ENCODE measurements around the gene GOLGA7B.

The GOLGA7B gene

DNA sequence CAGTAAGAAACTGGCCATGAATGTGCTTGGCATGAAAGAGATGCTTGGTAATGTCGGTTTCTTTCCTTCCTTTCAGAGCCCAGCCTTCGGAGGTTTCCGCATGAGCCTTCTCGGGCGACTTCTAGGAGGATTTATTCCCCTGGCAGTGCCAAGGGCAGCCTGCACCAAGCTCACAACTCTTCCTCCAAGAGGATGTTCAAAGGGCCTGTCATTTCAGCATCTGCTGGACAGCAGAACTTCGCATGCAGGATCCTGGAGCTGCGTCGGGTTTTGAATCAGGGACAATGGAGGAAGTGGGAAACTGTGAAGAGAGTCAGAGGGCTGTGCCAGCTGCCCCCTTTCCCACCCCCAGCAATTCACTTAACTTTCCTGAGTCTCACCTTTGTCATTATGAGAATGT, 21.3 kb downstream of the GOLGA7B start:
- Mint-ChIP-seq H3K9me3 (no peaks in the 10 kb centered on the region), H3K27me3 (no peaks in the 10 kb centered on the region), H3K4me3 (no peak overlapping the region), H3K4me1 (peaks cover 19% of the 10 kb centered on the region), H3K27ac (no peak overlapping the region)
- no peak for ATAC-seq
- no peak for DNase-seq

DNA sequence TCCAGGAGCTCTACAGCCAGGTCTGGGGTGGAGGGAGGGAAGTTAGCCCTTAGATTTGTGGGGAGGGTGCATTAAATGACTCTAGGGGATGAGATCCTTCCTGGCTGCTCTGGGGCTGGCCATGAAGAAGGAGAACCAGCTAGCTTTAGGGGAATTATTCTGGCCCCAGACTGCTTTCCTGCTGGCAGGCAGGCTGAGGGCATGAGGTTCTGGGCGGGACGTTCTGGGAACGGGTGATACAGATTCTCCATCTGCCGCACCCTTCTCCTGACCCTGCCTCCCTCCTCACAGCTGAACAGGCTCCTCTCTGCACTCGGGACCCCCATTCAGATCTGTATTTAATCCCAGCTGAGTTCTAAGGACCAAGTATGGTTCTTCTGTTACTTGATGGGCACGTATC, 23.9 kb downstream of the GOLGA7B start:
- H3K27me3 Mint-ChIP-seq, result no peaks in the 10 kb centered on the region
- H3K4me1 Mint-ChIP-seq, result peaks cover 19% of the 10 kb centered on the region
- H3K4me3 Mint-ChIP-seq, result no peak overlapping the region
- H3K9me3 Mint-ChIP-seq, result no peaks in the 10 kb centered on the region
- ATAC-seq, result no peak
- no peak overlapping the region for H3K27ac Mint-ChIP-seq
- no peak for DNase-seq

DNA sequence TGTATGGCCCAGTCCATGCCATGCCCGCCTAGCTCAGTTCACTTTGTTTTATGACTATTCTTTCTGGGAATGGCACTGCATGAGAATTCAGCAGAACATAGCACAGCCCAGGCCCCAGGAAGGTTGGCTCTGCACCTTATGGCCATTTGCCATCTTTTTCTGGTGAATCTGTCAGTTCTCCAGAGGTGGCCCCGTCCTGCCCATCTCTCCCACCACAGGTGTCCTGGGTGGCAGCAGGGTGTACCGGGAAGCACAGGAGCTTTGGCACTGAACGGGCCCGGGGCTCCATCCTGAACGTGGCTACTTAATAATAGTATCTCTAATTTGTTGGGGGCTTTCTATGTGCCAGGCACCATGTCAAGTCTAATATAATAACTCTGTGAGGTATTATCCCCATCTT, 24.7 kb downstream of the GOLGA7B start:
- ATAC-seq (no peak), DNase-seq (no peak)
- peaks cover 11% of the 10 kb centered on the region for H3K4me1 Mint-ChIP-seq
- H3K9me3 Mint-ChIP-seq, result no peaks in the 10 kb centered on the region
- no peak overlapping the region for H3K27ac Mint-ChIP-seq
- H3K27me3 Mint-ChIP-seq, result no peaks in the 10 kb centered on the region
- no peak overlapping the region for H3K4me3 Mint-ChIP-seq

DNA sequence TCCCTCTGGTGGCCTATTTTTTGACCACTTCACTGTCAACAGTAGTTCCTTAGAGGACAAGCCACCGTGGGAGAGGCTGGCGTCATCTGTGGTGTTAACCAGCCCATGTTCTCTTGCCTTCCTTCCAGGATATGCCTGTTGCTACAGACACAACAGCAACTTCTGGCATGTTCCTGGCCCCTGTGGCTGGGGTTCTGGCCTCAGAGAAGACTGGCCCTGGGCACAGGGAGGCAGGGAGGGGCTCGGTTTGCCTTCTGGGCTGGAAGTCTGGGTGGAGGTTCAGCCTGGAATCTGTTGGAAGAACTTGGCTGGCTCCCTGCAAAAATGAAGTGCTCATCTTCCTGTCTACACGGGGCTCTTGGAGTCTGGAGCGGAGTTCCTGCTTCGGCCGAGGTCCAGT, 25.7 kb downstream of the GOLGA7B start:
- Mint-ChIP-seq H3K4me3 (no peak overlapping the region), H3K27ac (no peak overlapping the region), H3K4me1 (peaks cover under 1% of the 10 kb centered on the region), H3K27me3 (no peaks in the 10 kb centered on the region), H3K9me3 (no peaks in the 10 kb centered on the region)
- no peak for ATAC-seq
- DNase-seq, result no peak

DNA sequence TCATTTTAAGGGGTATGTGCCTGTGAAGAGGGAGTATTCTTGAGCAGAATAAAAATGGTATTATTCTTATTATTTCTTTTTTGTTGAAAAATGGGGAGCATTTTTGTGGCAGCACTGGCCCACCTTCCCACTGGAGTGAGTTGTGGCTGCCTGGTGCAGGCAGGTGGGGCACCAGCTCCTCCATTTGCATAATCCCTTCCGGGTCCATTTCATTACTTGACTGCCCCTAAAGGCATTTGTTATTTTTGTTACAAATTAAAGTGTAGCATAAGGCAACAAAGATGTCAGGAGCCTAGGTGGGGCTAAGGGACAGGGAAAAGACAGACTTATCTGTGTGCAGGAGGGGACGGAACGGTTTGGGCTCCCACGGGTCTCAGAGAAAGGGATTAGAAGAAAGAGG, 26.8 kb downstream of the GOLGA7B start:
- Mint-ChIP-seq H3K27me3 (no peaks in the 10 kb centered on the region), H3K9me3 (no peaks in the 10 kb centered on the region), H3K27ac (no peak overlapping the region), H3K4me3 (no peak overlapping the region), H3K4me1 (no peaks in the 10 kb centered on the region)
- ATAC-seq (no peak), DNase-seq (no peak)

DNA sequence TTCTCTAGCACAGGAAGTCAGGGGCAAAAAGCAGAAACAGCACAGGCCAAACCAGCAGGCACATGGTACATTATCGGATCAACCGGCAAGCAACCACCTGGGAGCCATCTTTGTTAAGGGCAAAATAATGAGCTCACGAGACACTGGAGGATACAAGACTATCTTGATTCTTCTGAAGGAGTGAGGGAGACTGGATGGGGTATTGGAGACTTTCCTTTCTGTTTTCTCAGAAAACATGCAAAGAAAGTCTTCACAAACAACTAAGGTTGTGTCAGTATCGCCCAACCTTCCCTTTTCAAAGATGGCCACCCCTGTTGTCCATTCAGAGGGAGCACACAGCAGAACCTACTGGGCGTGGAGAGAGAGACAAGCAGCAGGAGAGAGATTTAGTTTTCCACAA, 29.6 kb downstream of the GOLGA7B start:
- Mint-ChIP-seq H3K4me1 (peaks cover 12% of the 10 kb centered on the region), H3K4me3 (no peak overlapping the region), H3K27ac (no peak overlapping the region), H3K9me3 (no peaks in the 10 kb centered on the region), H3K27me3 (no peaks in the 10 kb centered on the region)
- ATAC-seq (no peak), DNase-seq (no peak)

DNA sequence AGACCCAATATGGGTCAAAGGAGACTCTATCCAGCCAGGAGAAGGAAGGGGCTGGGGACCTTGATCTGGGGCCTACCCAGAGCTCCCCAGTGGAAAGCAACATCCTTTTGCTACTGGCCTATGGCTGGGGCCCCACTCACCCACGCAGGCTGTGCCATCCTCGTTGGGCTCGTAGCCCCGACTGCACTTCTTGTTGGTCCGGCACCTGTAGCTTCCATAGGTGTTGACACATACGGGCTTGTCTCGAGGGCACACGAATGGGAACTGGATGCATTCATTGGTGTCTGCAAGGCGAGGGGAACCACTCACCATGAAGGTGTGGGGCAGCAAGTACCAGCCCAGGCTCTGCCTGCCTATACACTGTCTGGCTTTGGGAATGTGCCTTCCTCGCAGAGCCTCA, 30.5 kb downstream of the GOLGA7B start:
- ATAC-seq (no peak), DNase-seq (no peak)
- H3K27me3 Mint-ChIP-seq, result no peaks in the 10 kb centered on the region
- no peak overlapping the region for H3K27ac Mint-ChIP-seq
- no peak overlapping the region for H3K4me3 Mint-ChIP-seq
- no peaks in the 10 kb centered on the region for H3K9me3 Mint-ChIP-seq
- H3K4me1 Mint-ChIP-seq, result peaks cover 12% of the 10 kb centered on the region

DNA sequence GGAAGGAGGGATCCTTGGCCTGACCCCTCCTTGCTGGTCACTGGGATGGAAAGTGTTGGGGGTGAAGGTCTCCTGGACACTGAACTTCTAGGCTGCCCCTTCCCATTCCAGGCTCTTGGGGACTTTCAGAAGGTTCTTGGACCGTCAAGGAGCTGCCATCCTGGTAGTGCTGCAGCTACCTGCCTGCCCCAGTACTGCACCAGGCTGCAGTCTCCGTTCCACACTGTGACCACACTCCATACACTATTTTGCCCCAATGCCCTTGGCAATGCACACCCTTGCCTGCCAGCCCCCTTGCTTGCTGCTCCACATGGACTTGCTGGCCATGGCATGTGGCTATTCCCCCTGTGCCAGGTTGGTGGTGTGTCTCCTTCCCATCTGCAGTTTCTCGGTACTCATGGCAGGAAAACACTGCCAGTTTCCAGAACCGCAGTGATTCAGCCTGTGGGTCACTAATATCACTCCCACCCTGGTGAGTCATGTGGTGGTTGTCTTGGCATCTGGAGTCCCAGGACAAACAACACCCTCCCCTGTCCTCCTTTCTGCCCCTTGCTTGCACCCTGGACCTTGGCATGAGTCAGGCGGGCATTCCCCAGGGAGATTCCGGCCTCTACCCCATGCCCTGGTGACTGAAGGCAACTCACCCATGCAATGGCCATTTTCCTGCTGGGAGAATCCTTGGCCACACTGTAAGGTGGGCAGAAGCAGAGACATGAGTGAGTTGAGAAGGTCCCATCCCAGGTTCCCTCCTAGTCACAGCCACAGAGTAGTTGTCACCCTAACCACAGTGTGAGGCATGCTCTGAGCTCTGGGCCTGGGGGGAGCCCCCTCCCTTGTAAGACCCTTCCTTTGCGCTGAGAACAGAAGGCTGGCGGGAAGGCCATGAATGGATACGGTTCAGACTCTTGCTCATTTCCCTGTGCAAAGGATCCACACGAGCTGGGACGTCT, 32.8 kb downstream of the GOLGA7B start:
- Mint-ChIP-seq H3K27ac (no peak overlapping the region), H3K4me1 (peaks cover 12% of the 10 kb centered on the region), H3K4me3 (no peak overlapping the region), H3K27me3 (no peaks in the 10 kb centered on the region), H3K9me3 (no peaks in the 10 kb centered on the region)
- peak; percentile 20 to 55 for DNase-seq
- ATAC-seq, result peak; percentile 84

DNA sequence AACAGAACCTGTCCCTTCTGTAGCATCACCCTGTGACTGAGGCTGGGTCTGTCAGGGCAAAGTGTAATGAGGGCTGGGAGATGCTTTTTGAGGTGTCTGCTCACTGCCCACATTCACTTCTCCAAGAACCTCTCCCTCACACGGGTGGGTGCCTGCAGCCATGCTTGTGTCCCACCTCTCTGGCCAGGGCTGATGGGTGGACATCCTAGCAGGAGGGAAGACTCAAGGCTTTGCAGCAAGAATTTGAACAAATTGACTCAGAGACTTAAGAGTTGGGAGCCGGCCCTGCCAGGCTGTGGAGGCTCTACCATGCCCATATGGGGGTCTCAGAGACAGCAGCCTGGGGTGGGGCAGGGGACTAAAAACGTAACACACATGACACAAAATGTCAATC, 33.4 kb downstream of the GOLGA7B start:
- no peak overlapping the region for H3K4me3 Mint-ChIP-seq
- no peaks in the 10 kb centered on the region for H3K9me3 Mint-ChIP-seq
- no peak overlapping the region for H3K27ac Mint-ChIP-seq
- ATAC-seq (no peak), DNase-seq (no peak)
- peaks cover 15% of the 10 kb centered on the region for H3K4me1 Mint-ChIP-seq
- H3K27me3 Mint-ChIP-seq, result no peaks in the 10 kb centered on the region

DNA sequence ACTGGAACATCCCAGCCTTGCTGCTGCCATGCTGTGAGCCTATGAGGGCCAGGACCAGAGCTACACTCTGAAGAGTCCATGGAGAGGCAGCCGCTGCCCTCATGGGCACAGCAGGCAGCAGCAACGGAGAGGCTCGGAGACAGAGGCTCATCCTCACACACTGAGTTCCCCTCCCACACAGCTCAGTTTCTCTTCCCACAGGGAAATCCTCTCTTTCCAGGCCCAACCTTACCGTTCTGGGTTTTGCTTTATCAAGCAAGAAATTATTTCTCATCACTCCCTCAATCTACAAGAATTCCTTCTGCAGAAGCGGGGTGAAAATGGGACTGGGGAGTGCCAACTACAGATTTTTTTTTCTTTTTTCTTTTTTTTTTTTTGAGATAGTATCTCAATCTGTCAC, 36.6 kb downstream of the GOLGA7B start:
- H3K9me3 Mint-ChIP-seq, result no peaks in the 10 kb centered on the region
- peak overlapping the region in 1 of 2 donors; percentile 87 for H3K27ac Mint-ChIP-seq

DNA sequence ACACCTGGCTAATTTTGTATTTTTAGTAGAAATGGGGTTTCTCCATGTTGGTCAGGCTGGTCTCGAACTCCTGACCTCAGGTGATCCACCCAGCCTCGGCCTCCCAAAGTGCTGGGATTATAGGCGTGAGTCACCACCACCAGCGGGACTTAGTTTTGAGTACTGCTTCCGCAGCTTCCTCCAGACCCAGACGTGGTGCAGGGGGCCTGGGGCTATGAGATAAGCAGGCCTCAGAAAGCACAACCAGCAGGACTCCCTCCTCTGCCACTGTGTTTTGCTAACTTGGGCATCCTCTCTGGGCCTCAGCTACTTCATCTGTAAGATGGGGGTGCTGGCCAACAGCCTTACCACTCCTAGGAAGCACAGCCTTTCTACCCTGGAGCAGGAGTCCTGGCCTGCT, 37.8 kb downstream of the GOLGA7B start:
- Mint-ChIP-seq H3K27ac (no peak overlapping the region), H3K27me3 (no peaks in the 10 kb centered on the region), H3K9me3 (no peaks in the 10 kb centered on the region), H3K4me3 (no peak overlapping the region), H3K4me1 (peaks cover 36% of the 10 kb centered on the region)
- DNase-seq (no peak), ATAC-seq (no peak)

More for the DNA sequence above, 36.6 kb downstream of the GOLGA7B start:
- no peak for DNase-seq
- no peaks in the 10 kb centered on the region for H3K27me3 Mint-ChIP-seq
- peaks cover 40% of the 10 kb centered on the region for H3K4me1 Mint-ChIP-seq
- H3K4me3 Mint-ChIP-seq, result no peak overlapping the region
- ATAC-seq, result no peak

DNA sequence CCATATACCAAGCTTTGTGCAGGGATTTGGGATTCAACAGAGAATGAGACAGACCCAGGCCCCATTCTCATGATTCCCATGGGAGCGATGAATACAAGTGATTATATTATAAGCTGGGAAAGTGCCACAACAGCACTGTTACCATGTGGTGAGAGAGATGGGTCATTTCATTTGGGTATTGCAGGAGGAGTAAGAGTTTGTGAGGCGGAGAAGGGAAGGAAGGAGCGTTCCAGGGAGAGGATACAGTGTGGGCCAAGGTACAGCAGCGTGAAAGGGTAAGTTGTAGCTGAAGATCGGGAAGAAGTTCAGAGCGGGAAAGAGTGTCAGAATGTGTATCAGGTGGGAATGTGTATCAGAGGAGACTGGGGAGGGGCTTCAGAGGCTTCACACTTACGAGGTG, 38.5 kb downstream of the GOLGA7B start:
- H3K27me3 Mint-ChIP-seq, result no peaks in the 10 kb centered on the region
- peaks cover 28% of the 10 kb centered on the region for H3K4me1 Mint-ChIP-seq
- no peak overlapping the region for H3K4me3 Mint-ChIP-seq
- DNase-seq, result no peak
- no peaks in the 10 kb centered on the region for H3K9me3 Mint-ChIP-seq
- ATAC-seq, result no peak
- peak overlapping the region in 1 of 2 donors; percentile 4 for H3K27ac Mint-ChIP-seq

DNA sequence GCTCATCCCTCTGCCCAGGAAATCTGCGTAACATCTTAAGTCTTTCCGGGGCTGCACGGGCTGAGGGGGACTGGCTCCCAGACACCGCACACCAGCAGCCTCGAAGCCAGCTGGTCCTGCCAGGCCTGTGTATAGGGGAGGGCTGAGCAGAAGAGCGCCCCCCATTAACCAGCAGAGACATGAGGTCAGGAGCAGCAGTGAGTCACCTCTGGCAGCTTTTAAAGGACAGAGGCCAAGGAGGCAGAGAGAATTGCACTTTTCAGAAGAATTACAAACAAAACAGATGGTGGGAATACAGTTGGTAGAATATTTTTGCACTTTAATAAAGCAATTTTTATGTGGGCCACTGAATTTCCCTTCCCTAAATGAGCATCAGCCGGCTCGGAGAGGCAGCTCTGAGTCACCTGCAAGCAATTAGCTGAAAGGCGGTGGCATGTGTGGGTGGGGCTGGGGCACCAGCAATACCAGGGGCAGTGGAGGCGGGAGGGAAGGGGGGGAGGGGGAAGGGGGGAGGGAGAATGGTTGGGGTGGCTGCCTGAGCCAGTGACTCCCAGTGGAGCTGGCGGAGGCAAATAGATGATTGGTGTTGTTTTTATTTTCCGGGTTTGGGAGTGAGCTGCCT, 39.1 kb downstream of the GOLGA7B start:
- H3K4me1 Mint-ChIP-seq, result peaks cover 28% of the 10 kb centered on the region

DNA sequence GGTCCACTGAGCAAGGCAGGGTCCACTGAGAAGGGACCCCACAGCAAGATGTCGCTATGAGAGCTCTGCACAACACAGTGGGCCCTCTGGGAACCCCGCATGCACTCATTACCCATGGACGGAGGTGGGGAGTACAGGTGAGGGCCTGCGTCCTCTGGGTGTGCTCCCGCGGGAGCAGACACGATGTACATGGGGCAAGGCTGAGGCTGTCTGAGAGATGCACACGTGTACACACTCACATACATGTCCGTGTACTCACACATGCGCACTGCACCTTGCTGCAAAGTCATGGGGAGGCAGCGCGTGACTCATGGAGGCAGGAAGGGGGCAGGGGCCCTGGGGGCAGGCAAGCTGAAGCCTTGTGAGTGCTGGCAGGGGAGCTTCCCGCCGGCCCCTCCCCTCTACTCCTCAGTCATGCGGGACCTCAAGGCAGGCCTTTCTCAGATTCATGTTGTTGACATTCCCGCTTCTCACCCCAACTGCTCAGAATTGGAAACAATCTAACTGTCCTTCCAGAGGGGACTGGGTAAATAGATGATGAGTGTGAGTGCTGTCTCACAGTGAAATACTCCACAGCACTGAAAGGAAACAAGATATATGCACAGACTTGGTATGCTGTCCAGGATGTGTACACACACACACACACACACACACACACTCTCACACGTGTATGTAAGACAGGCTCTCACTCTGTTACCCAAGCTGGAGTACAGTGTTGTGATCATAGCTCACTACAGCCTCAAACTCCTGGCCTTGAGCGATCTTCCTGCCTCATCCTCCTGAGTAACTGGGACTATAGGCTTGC, 40.0 kb downstream of the GOLGA7B start:
- ATAC-seq (peak; percentile 31), DNase-seq (peak in 1 of 2 donors; percentile 79)
- Mint-ChIP-seq H3K9me3 (no peaks in the 10 kb centered on the region), H3K4me3 (peak overlapping the region in 1 of 2 donors; percentile 38), H3K4me1 (peaks cover 28% of the 10 kb centered on the region), H3K27ac (peak overlapping the region in 1 of 2 donors; percentile 85), H3K27me3 (no peaks in the 10 kb centered on the region)

More for the DNA sequence above, 39.1 kb downstream of the GOLGA7B start:
- no peaks in the 10 kb centered on the region for H3K27me3 Mint-ChIP-seq
- H3K27ac Mint-ChIP-seq, result peak overlapping the region in 1 of 2 donors; percentile 85
- DNase-seq (peak in 1 of 2 donors; percentile 42), ATAC-seq (no peak)
- peak overlapping the region in 1 of 2 donors; percentile 38 for H3K4me3 Mint-ChIP-seq
- no peaks in the 10 kb centered on the region for H3K9me3 Mint-ChIP-seq

DNA sequence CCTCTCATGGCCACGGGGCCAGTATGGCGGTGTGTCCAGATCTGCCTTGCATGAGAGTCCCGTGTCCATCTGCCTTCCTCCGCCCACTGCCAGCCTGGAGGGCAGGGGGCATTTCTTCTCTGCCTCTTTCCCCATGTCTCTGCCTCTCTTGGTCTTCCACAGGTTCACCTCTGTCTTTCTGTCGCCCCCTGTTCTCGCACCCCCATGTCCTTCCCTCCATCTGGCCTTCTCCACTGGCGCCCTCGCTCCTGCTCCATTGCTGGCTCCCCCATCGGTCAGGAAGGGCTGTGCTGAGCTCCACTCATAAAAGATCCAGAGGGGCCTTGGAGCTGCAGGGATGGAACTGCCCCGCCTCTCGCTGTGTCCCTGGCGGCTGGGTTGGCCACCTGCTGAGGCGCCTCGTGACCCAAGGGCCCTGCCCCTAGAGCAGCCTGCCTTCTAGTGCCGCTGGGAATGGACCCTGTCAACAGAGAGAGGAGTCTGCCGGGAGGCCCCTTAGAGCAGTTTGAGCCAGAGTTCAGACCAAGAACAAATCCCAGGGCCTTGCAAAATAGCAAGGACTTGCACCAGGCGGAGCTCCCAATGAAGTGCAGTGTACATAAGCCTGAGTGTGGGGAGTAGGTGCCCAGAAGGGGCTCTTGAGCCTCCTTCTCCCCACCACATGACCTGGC, 42.0 kb downstream of the GOLGA7B start:
- no peaks in the 10 kb centered on the region for H3K9me3 Mint-ChIP-seq
- no peaks in the 10 kb centered on the region for H3K27me3 Mint-ChIP-seq
- H3K27ac Mint-ChIP-seq, result no peak overlapping the region
- no peak for DNase-seq
- H3K4me3 Mint-ChIP-seq, result no peak overlapping the region
- peak; percentile 17 for ATAC-seq
- H3K4me1 Mint-ChIP-seq, result peaks cover 28% of the 10 kb centered on the region
